NCI-H2196 treated with DMSO at 0.1 percent for 48 hours (cell line): ENCODE measurements around the gene SNHG17.
"Not testable (repeated sequence)": the region's sequence is repeated elsewhere in the genome, so short reads cannot be mapped to it uniquely, and the experiment has no call there.

Source experiments
- DNase-seq: peaks from one replicate; lab custom pipeline; 2025; ENCODE audit not compliant: unreplicated experiment; lab: John Stamatoyannopoulos, UW

SNHG17 gene

GRCh38 chr20:38447931-38448675 is 13.0 kb upstream of the SNHG17 start:
- no peak for DNase-seq

- DNase-seq, result no peak
These were observed 12.1 kb upstream of the SNHG17 start for GRCh38 chr20:38447251-38447661.

GRCh38 chr20:38446441-38447209 is 11.5 kb upstream of the SNHG17 start:
- DNase-seq, result peak; percentile 74

- DNase-seq, result no peak
These were observed 10.8 kb upstream of the SNHG17 start for GRCh38 chr20:38445901-38446425.

- DNase-seq, result no peak
These were observed 10.3 kb upstream of the SNHG17 start for GRCh38 chr20:38445381-38445796.

GRCh38 chr20:38441916-38442315 is 6.8 kb upstream of the SNHG17 start:
- DNase-seq, result no peak

- not testable (repeated sequence) for DNase-seq
These were observed 6.0 kb upstream of the SNHG17 start for GRCh38 chr20:38441110-38441509.

- no peak for DNase-seq
These were observed 2.7 kb upstream of the SNHG17 start for GRCh38 chr20:38437796-38438195.

GRCh38 chr20:38435555-38435939 is 419 bp upstream of the SNHG17 start:
- no peak for DNase-seq

GRCh38 chr20:38434301-38434741 is 807 bp downstream of the SNHG17 start:
- no peak for DNase-seq

GRCh38 chr20:38433304-38433972 is 1.7 kb downstream of the SNHG17 start:
- no peak for DNase-seq

GRCh38 chr20:38432870-38433269 is 2.3 kb downstream of the SNHG17 start:
- not testable (repeated sequence) for DNase-seq

GRCh38 chr20:38432292-38432691 is 2.8 kb downstream of the SNHG17 start:
- no peak for DNase-seq

GRCh38 chr20:38430679-38431325 is 4.3 kb downstream of the SNHG17 start:
- no peak for DNase-seq

GRCh38 chr20:38429301-38429700 is 5.8 kb downstream of the SNHG17 start:
- DNase-seq, result no peak

- no peak for DNase-seq
These were observed 6.3 kb downstream of the SNHG17 start for GRCh38 chr20:38428800-38429199.

GRCh38 chr20:38427655-38428023 is 7.5 kb downstream of the SNHG17 start:
- no peak for DNase-seq

GRCh38 chr20:38426006-38426897 is 8.9 kb downstream of the SNHG17 start:
- no peak for DNase-seq

GRCh38 chr20:38424401-38424800 is 10.7 kb downstream of the SNHG17 start:
- DNase-seq, result no peak

- no peak for DNase-seq
These were observed 11.6 kb downstream of the SNHG17 start for GRCh38 chr20:38423541-38423940.
